GM04504 (cell line): ENCODE measurements around the gene CLK2.
"Not testable (repeated sequence)": the region's sequence is repeated elsewhere in the genome, so short reads cannot be mapped to it uniquely, and the experiment has no call there.

Experiments
- DNase-seq: peaks from one replicate; pipeline ENCODE4 v3.0.0-alpha.2; 2012; ENCODE audit warnings: low read depth

CLK2 gene

DNA sequence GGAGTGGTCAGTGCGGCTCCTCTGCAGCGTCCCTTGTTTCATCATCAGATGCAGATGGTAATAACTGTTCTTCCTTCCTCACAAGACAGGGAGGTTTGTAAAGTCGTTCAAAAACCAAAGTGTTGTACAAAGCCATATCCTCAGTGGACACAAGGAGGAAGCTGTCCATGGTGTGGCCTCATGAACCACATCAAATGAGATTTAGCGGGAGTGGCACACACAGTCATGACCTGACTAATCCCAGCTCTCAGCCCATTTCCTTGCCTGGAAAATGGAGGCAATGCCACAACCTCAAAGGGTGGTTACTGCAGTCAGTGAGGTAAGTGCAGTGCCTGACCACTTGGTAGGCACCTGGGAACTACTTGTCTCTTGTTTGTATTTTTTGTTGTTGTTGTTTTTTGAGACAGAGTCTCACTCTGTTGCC lies 31.5 kb downstream of the CLK2 start:
- DNase-seq: no peak

DNA sequence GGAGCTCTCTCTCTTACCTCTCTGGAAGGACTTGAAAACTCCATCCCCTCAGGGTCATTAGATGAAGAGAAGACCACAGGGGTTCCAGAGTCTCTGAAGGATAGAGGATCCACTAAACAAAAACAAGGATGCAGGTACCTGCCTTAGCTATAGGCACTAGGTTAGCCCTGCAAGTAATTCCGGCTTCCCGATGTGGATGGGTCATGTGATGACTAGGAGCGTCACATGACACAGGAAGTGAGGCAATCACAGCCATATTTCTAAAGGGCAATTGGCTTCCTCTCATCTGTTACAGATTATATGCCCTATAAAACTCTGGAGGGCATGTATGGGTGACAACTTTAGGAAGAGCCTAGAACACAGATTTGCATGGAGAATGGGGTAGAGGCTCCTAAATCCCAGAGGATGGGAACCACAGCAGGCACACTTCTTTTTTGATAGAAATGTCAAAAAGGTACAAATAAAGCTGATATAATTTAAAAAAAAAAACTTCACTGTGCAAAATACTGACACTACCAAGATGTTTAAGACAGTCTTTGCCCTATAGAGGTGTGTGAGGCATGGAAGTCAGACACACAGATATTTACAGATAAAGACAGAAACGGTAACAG lies 32.1 kb downstream of the CLK2 start:
- peak; percentile 78 for DNase-seq

DNA sequence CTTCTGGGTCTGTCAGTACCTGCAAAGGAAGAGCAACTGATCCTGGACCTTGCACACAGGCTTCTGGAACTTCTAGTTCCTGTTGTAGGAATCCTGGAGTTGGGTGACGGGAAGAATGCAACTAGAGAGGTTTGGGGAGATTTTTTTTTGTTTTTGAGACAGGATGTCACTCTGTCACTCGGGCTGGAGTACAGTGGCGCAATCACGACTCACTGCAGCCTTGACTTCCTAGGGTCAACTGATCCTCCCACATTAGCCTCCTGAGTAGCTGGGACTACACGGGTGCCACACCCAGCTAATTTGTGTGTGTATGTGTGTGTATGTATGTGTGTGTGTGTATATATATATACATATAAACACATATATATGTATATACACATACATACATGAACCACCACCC lies 36.9 kb downstream of the CLK2 start:
- no peak for DNase-seq

DNA sequence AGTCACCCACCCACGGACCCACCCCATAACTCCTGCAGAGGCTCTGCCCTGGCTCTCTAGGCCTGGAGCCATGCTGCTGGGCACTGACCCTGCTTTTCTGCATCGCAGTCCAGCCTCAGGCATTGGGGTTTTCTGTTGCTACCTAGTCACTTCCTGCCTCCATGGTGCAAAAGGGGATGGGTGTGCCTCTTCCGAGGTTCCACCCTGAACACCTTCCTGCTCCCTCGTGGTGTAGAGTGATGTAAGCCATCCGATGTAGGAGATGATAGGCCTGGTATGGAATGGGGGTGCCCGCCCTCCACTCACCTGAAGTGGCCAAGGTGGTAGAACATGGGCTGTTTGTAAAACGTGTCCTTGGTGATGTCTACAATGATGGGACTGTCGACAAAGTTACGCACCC lies 37.9 kb downstream of the CLK2 start:
- DNase-seq: not testable (repeated sequence)

DNA sequence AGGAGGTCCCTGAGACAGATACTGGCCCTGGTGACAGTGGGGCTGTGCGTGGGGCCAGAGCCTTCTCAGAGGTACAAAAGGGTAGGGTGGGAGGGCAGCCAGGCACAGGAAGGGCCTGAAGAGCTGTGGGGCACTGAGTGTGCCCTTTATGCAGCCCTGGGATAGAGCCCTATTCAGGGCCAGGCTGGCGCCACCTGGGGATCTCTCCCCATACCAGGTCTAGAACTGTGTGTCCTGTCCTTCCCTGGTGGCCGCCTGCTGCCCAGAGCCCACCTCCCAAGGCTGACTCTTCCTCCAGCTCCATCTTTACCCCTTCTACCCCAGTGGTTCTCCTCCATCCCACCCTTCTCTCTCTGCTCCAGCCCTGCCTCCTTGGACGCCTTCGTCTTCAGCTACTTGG lies 39.8 kb downstream of the CLK2 start:
- DNase-seq: not testable (repeated sequence)

DNA sequence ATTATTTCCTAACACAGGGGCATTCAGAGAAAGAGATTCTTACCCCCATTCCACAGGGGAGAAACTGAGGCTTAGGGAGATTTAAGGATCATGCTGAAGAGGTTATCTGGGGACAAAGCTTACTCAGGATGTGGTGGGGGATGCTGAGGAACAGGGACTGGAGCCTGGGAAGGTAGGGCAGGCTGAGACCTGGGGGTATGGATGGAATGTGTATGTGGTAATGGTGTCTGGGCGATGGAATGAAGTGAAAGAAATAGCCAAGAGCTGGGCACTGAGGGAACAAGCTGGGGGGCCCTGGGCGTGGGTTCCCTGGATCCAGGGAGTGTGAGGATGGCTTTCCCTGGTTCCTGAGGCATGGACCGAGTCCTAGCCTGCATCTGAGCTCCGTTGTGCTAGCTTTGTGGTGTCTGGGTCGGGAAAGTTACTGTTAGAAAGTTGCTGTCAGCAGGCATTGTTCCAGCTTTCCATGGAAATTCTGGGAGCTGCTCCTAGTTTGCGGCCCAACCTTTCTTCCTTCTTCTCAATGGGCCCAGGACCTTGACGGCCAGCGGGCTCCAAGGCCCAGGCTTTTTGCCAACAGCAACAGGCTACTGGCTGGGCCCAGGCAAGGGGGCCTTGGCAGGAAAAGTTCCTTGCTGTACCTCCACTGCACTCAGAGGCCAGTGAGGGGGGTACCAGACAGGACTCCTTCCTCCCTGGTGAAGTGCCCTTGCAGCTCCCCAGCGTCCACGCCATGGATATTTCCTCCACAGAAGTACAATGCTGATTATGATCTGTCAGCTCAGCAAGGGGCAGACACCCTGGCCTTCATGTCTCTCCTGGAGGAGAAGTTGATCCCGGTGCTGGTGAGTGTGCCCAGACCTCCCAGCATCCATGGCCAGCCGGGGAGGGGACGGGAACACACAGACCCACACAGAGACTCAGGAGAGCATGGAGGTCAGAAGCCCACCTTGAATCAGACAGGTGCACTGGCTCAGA lies 41.0 kb downstream of the CLK2 start:
- DNase-seq: not testable (repeated sequence)

DNA sequence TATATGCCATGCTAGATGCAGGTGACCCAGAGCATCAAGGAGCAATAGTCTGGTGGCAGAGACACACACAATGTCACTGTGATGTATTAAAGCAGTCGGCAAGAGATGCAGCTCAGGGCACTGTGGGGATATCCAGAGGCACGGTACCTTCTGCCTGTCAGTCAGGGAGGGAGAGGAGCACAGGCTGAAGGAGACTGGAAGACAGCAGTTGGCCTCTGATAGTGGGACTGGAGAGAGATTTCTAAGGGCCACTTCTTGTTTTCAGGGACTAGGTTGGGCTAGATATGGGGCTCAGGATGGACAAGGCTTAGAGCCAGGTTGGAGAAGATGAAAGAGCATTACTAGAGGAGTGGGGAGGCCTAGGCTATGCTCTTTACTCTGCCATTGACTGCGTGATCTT lies 42.0 kb downstream of the CLK2 start:
- not testable (repeated sequence) for DNase-seq

DNA sequence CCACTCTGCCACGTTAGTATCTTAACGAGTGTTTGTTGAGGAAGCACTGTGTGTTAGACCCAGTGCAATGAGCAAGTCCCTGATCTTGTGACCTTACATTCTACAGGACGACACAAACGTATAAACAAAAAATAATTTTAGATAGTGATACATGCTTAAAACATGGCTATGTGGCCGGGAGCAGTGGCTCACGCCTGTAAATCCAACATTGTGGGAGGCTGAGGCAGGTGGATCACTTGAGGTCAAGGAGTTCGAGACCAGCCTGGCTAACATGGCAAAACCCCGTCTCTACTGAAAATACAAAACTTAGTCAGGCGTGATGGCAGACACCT lies 45.2 kb downstream of the CLK2 start:
- no peak for DNase-seq

DNA sequence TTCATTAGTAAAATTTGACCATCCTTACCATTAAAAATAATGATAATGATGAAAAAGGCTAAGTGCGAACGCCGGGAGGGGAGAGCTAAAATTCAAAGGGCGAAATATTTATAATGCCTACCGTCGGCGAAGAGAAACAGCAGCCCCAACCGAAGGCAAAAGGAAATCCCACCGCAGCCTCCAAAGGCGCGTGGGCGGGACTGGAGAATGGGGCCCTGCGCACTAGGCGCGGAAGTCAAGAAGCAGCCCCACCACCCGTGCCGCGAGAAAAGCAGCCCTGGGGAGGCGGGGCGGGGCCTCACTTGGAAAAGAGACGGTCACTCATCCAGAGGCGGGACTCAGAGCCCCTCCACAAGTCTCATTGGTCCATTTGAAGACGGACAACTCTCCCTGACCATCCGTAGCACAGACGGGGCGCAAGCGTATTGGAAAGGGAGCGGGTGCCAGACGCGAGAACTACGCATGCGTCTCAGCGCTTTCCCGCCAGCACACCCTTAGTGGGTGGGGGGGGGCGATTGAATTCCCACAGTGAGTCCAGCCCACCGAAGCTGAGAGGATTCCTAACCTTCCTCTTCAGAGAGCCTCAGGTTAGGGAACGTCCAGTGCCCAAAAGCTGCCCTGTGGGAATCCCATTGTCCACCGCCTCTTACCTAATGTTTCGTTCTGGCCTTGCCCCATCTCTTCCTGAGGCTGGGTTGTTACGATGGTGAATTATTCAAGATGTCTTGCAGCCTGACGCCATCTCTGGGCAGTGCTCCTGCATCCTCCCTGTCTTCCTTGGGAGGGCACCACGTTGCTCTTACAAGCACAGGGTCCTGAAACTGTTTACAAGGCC lies 45.8 kb downstream of the CLK2 start:
- peak; percentile 98 for DNase-seq

DNA sequence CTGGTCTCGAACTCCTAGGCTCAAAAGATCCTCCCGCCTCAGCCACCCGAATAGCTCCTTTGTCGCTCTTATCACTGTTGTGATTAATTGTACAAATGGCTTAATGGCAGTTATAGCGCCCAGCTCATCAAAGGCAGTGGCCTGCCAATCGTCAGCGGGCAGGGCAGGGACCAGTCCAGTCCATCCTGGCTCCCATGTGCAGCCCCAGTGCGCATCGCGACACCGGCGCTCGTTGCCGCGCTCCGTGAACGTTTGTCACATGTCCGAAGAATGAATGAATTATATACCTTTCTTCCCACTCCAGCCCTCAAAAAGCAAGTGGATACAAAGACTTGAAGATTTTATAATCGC lies 46.4 kb downstream of the CLK2 start:
- DNase-seq: no peak

DNA sequence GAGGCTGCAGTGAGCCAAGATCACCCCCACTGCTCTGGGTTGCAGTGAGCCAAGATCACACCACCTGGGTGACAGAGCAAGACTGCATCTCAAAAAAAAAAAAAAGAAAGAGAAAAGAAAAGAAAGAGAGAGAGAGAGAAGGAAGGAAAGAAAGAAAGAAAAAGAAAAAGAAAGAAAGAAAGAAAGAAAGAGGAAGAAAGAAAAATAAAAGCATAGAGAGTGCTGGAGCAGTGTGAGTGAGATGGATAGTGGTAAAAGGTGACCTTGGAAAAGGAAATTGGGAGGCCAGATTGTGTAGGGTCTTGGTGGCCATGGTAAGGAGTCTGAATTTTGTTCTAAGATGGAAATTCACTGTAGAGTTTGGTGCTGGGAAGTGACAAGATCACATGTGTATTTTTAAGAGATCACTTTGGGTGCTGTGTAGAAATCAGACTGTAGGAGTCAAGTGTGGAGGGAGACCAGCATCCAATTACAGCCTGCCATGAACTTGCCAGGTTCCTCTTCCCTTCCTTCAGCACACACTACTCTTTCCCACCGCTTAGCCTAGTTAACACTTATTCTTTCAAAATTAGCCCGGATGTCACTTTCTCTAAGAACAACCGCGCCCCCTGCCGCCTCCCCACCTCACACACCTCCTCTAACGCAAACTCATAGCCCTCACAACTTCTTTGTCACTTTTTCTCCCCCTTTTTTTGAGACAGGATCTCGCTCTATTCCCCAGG lies 47.0 kb downstream of the CLK2 start:
- no peak for DNase-seq

DNA sequence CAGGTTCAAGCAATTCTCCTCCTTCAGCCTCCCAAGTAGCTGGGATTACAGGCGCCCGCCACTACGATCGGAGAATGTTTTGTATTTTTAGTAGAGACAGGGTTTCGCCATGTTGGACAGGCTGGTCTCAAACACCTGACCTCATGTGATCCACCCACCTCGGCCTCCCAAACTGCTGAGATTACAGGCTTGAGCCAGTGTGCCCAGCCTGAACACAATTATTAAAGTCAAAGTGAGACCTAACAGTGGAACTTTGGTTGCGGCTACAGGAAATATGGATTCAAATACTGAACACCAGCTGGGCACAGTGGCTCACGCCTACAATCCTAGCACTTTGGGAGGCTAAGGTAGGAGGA lies 47.9 kb downstream of the CLK2 start:
- DNase-seq: not testable (repeated sequence)

DNA sequence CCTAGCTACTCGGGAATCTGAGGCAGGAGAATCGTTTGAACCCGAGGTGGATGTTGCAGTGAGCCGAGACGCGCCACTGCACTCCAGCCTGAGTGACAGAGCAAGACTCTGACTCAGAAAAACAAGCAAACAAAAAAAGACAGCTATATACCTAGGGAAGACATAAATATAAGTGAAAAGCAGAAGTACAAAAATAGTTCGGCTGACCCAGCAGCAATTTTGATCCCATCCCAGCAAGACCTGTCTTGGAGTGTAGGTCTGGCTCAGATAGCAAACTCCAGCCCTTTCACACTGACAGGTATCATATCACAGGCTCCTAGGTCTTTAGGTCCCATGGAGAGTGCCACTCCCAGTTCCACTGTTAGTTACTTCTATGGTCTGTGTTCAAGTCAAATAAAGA lies 50.3 kb downstream of the CLK2 start:
- DNase-seq: no peak

DNA sequence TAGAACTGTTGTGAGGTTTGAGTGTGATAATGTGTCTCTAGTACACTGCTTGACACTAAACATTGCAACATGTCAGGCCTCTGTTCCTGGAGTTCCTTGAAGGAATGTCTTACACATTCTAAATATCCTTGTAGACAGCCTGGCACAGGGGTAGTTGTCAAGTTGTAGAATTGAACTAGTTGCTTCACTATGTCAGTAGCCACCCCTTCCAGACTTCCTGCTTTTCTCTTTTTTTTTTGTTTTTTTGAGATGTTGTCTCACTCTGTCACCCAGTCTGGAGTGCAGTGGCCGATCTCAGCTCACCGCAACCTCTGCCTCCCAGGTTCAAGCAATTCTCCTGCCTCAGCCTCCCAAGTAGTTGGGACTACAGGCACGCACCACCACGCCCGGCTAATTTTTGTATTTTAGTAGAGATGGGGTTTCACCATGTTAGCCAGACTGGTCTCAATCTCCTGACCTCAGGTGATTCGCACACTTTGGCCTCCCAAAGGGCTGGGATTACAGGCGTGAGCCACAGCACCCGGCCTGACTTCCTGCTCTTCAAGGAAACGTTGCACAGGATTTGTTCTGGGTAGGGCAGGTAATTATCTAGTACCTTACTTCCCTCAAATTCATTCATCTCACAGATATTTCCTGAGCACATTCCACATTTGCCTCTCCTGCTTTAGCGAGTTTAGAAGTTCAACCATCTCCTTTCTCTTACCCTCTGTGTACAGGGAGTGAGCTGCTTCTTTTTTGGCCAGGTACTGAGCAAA lies 52.9 kb downstream of the CLK2 start:
- not testable (repeated sequence) for DNase-seq

DNA sequence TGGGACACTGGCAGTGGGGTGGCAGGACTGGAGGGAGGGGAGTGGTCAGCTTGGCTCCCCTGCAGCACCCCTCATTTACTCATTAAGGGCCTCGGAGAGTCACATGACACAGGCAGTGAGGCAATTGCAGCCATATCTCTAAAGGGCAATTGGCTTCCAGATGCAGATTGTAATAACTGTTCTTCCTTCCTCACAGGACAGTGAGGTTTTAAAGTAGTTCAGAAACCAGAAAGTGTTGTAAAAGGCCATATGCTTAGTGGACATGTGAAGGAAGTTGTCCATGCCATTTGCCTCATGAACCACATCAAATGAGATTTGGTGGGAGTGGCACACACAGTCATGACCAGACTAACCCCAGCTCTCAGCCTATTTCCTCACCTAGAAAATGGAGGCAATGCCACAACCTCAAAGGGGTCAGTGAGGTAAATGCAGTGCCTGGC lies 53.7 kb downstream of the CLK2 start:
- no peak for DNase-seq

DNA sequence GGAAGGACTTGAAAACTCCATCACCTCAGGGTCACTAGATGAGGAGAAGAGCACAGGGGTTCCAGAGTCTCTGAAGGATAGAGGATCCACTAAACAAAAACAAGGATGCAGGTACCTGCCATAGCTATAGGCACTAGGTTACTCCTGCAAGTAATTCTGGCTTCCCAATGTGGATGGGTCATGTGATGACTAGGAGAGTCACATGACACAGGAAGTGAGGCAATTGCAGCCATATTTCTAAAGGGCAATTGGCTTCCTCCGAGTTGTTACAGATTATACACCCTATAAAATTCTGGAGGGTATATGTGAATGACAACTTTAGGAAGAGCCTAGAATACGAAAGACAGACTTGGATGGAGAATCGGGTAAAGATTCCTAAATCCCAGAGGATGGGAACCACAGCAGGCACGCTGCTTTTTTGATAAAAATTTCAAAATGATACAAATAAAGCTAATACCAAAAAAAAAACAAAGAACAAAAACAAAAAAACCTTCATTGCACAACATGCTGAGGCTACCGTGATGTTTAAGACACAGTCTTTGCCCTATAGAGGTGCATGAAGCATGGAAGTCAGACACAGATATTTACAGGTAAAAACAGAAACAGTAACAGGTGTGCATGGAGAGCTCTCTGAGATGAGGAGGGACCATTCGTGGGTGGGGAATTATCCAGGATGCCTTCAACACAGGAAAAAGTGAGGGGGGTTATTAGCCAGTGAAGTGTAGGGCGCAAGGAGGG lies 54.3 kb downstream of the CLK2 start:
- no peak for DNase-seq

DNA sequence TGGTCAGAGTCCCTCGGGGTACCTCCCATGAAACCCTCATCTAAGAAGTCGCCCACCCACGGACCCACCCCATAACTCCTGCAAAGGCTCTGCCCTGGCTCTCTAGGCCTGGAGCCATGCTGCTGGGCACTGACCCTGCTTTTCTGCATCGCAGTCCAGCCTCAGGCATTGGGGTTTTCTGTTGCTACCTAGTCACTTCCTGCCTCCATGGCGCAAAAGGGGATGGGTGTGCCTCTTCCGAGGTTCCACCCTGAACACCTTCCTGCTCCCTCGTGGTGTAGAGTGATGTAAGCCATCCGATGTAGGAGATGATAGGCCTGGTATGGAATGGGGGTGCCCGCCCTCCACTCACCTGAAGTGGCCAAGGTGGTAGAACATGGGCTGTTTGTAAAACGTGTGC lies 58.6 kb downstream of the CLK2 start:
- DNase-seq: not testable (repeated sequence)
